ENCODE results near the gene SLC38A10. TPM values are rescaled to one million over a fixed set of nuclear protein-coding genes. Genes with fewer than 3 reads are reported as not detected.

SLC38A10 gene
- total and polyA plus RNA-seq, 2 of the 4 experiments (the other 2 are of a cell fraction), result 12.7 to 46.7 TPM

GRCh38 chr17:81253358-81254131 lies 41.6 kb downstream of the SLC38A10 start (continued):
- peak; percentile 86 for TF ChIP-seq SMC3 (IDR thresholded peaks at IDR 0.05; ENCODE audit: low read depth, low read length)

GRCh38 chr17:81252987-81253329 lies 42.1 kb downstream of the SLC38A10 start:
- ATAC-seq (ENCODE audit: low read depth), result no peak
- H2BK120ac ChIP-seq (ENCODE audit: low read depth, low read length), result no peak overlapping the region
- no peak overlapping the region for H2AK9ac ChIP-seq (replicated peaks; ENCODE audit: low read depth, low read length, poor library complexity)
- no peak overlapping the region for H3K27ac ChIP-seq (ENCODE audit: insufficient read depth, low read length)
- no peak overlapping the region for H3K4me3 ChIP-seq (ENCODE audit: insufficient read depth, low read depth, low read length)
- H3K4ac ChIP-seq (ENCODE audit: low read depth, low read length), result no peak overlapping the region
- intact Hi-C loops (cut with micrococcal nuclease), result loop anchor here (1.0 kb wide), 1 partner anchor 231 kb away; no protein-coding TSS in a partner anchor
- no peak overlapping the region for H3K4me2 ChIP-seq (ENCODE audit: low read depth, low read length)
- H3K9me1 ChIP-seq (ENCODE audit: insufficient read depth, low read length), result peaks cover 7% of the 10 kb centered on the region
- CTCF ChIA-PET, result interaction anchor here (0.6 to 1.2 kb wide), 2 partner anchors 116 to 232 kb away, joined by 4 to 6 read pairs; no protein-coding TSS in a partner anchor
- no peak overlapping the region for H2AFZ ChIP-seq (replicated peaks; ENCODE audit: low read length, poor library complexity)
- no peak overlapping the region for H3K18ac ChIP-seq (ENCODE audit: low read depth, low read length)
- no peak overlapping the region for H2AK5ac ChIP-seq (ENCODE audit: low read depth, low read length)
- H4K91ac ChIP-seq (ENCODE audit: insufficient read depth, low read depth, low read length), result no peak overlapping the region
- no peak overlapping the region for H2BK5ac ChIP-seq (ENCODE audit: low read depth, low read length, poor library complexity, severe bottlenecking)
- peaks cover 12% of the 10 kb centered on the region for H3K4me1 ChIP-seq (ENCODE audit: control insufficient read depth, insufficient read depth, low read length)
- no peak for DNase-seq
- in situ Hi-C loops (cut with MboI; ENCODE audit: low sequenced_read_pairs), result no loop called here
- TF ChIP-seq USF2 (IDR thresholded peaks at IDR 0.05; ENCODE audit: low read depth, low read length), result no peak
- no peak for TF ChIP-seq SMC3 (IDR thresholded peaks at IDR 0.05; ENCODE audit: low read depth, low read length)
- no peak for TF ChIP-seq RAD21 (IDR thresholded peaks at IDR 0.05; ENCODE audit: low read length)
- TF ChIP-seq ELK1 (IDR thresholded peaks at IDR 0.05; ENCODE audit: borderline replicate concordance, low read depth, low read length), result no peak
- no peak for TF ChIP-seq RFX5 (IDR thresholded peaks at IDR 0.05; ENCODE audit: low read depth, low read length)
- TF ChIP-seq RCOR1 (IDR thresholded peaks at IDR 0.05; ENCODE audit: insufficient replicate concordance, low read length), result no peak
- TF ChIP-seq MXI1 (IDR thresholded peaks at IDR 0.05; ENCODE audit: borderline replicate concordance, low read depth, low read length), result no peak
- no peak for TF ChIP-seq CHD1 (IDR thresholded peaks at IDR 0.05; ENCODE audit: low read depth, low read length)
- H4K8ac ChIP-seq (ENCODE audit: low read depth in 2 of 2, low read length in 2 of 2), result no peak overlapping the region
- H3K9me3 ChIP-seq (ENCODE audit: control insufficient read depth, insufficient read depth, low read length), result no peaks in the 10 kb centered on the region
- no peak overlapping the region for H3K14ac ChIP-seq (replicated peaks; ENCODE audit: low read depth, low read length)
- WGBS, 2 experiments (ENCODE audit: extremely low coverage in 2 of 2, insufficient read length in 1 of 2), result 55% methylated on average over 7 of the region's 15 CpGs; no CpG with 5 or more reads in 1 of the 2 experiments
- BruUV-seq (replicated peaks), result no TSS peak
- POLR2A ChIA-PET (ENCODE audit: unreplicated experiment), result no interaction called here
- H4K5ac ChIP-seq (ENCODE audit: low read depth, low read length), result no peak overlapping the region
- dilution Hi-C loops (cut with HindIII; ENCODE audit: low sequenced_read_pairs, unreplicated experiment), result no loop called here
- no peaks in the 10 kb centered on the region for H3K27me3 ChIP-seq (ENCODE audit: control insufficient read depth, insufficient read depth, low read length)
- H3K23ac ChIP-seq (ENCODE audit: low read depth, low read length), result no peak overlapping the region
- H3K56ac ChIP-seq (ENCODE audit: extremely low read depth, insufficient read depth, low read length), result no peak overlapping the region
- no peak overlapping the region for H2BK15ac ChIP-seq (ENCODE audit: low read depth, low read length)
- H2BK20ac ChIP-seq (ENCODE audit: low read depth, low read length), result no peak overlapping the region
- peaks cover 27% of the 10 kb centered on the region for H3K36me3 ChIP-seq (ENCODE audit: control insufficient read depth, insufficient read depth, low read length)
- H4K20me1 ChIP-seq (ENCODE audit: insufficient read depth, low read length), result peaks cover 22% of the 10 kb centered on the region
- H3K79me1 ChIP-seq (ENCODE audit: low read depth in 1 of 2, low read length in 2 of 2), result peaks cover 9 to 18% of the 10 kb centered on the region in 2 experiments; a peak in 3 of 4 replicates
- H3K9ac ChIP-seq (ENCODE audit: low read depth, low read length), result no peak overlapping the region

Data from IMR-90 (cell line).